Suprapubic skin (tissue), 2 donors: ENCODE measurements around the gene ATXN1.

ENCODE experiments used
- EP300 ChIP-seq: sonication (generic); formaldehyde crosslinking; IDR thresholded peaks from one replicate; pipeline ENCODE4 v1.6.1; 2017; ENCODE audit warnings: antibody characterized with exemption
- POLR2A ChIP-seq, 2 donors: fragments of 450-650 bp; IDR thresholded peaks; one replicate each; pipeline ENCODE4 v1.6.1; 2017; ENCODE audit warnings: antibody characterized with exemption in 2 of 2, mild to moderate bottlenecking in 2 of 2, moderate library complexity in 2 of 2

- TF ChIP-seq POLR2A (IDR thresholded peaks at IDR 0.05) (no peak), EP300 (no peak)
Observed at GRCh38 chr6:16249971-16250370, 511.3 kb downstream of the ATXN1 start.
